PC-9 (cell line): Measurements from ENCODE around the gene NCOA3. TPM values are rescaled to one million over a fixed set of nuclear protein-coding genes. Genes with fewer than 3 reads are reported as not detected.

Experiments
- BruUV-seq: library from RNA; stranded (reverse); fragments of 400-500 nt; replicated peaks from 2 replicates; lab custom pipeline; 2021; lab: Mats Ljungman, UMichigan
- CTCF ChIA-PET: fragments of 300-600 bp; sonication (Branson Sonifier 250); formaldehyde crosslinking; loops from one replicate; lab custom pipeline; 2022; ENCODE audit warnings: antibody characterized with exemption; lab: Charles Lee
- POLR2A ChIA-PET: fragments of 300-600 bp; sonication (Branson Sonifier 250); formaldehyde crosslinking; loops from one replicate; lab custom pipeline; 2022; ENCODE audit warnings: antibody characterized with exemption; ENCODE audit not compliant: unreplicated experiment; lab: Charles Lee
- DNase-seq, 2 experiments: peaks; one replicate each; pipeline versions ENCODE4 v3.0.0 to v3.0.0-alpha.2; 2015 to 2022; ENCODE audit warnings: mixed read lengths in 1 of 2
- H2AFZ ChIP-seq: fragments of 200-600 bp; sonication (generic); 2 replicates; pipeline ENCODE4 v1.8.1; 2017; ENCODE audit warnings: antibody characterized with exemption
- H3F3A ChIP-seq: fragments of 200-600 bp; sonication (generic); 2 replicates; pipeline ENCODE4 v1.8.1; 2017; ENCODE audit warnings: antibody characterized with exemption, mild to moderate bottlenecking, low read depth; ENCODE audit not compliant: insufficient read depth
- H3K27ac ChIP-seq: fragments of 200-600 bp; sonication (generic); 2 replicates; pipeline ENCODE4 v1.6.1; 2016; ENCODE audit warnings: mixed run types
- H3K27me3 ChIP-seq: fragments of 200-600 bp; sonication (generic); 2 replicates; pipeline ENCODE4 v1.6.1; 2016; ENCODE audit warnings: low read depth, mixed run types; ENCODE audit not compliant: insufficient read depth
- H3K36me3 ChIP-seq: fragments of 200-600 bp; sonication (generic); 2 replicates; pipeline ENCODE4 v1.6.1; 2016; ENCODE audit warnings: low read depth, mixed run types
- H3K4me1 ChIP-seq: fragments of 200-600 bp; sonication (generic); replicated peaks from 2 replicates; pipeline ENCODE4 v1.6.1; 2016; ENCODE audit warnings: mixed run types; ENCODE audit not compliant: insufficient read depth
- H3K4me2 ChIP-seq: fragments of 200-600 bp; sonication (generic); 2 replicates; pipeline ENCODE4 v1.6.1; 2017; ENCODE audit warnings: mixed run types
- H3K4me3 ChIP-seq: fragments of 200-600 bp; sonication (generic); 2 replicates; pipeline ENCODE4 v1.6.1; 2016; ENCODE audit warnings: mixed run types
- H3K79me2 ChIP-seq: fragments of 200-600 bp; sonication (generic); 2 replicates; pipeline ENCODE4 v1.6.1; 2017; ENCODE audit warnings: low read depth, mixed run types
- H3K9me2 ChIP-seq: fragments of 200-600 bp; sonication (generic); 2 replicates; pipeline ENCODE4 v1.8.1; 2017; ENCODE audit warnings: mild to moderate bottlenecking; ENCODE audit not compliant: insufficient read depth
- H3K9me3 ChIP-seq: fragments of 200-600 bp; sonication (generic); 2 replicates; pipeline ENCODE4 v1.8.1; 2016; ENCODE audit warnings: low read depth; ENCODE audit not compliant: insufficient read depth
- H4K20me1 ChIP-seq: fragments of 200-600 bp; sonication (generic); 2 replicates; pipeline ENCODE4 v1.8.1; 2017; ENCODE audit not compliant: insufficient read depth
- EZH2 ChIP-seq: fragments of 200-600 bp; sonication (generic); IDR thresholded peaks from 2 replicates; pipeline ENCODE4 v1.8.0; 2017; ENCODE audit warnings: antibody characterized with exemption, low read depth
- intact Hi-C: fragments of 100-400 bp; cut with micrococcal nuclease; formaldehyde crosslinking; loops from one replicate; pipeline ENCODE4 v1.10.0; 2022; ENCODE audit not compliant: unreplicated experiment
- total RNA-seq: library from RNA; stranded (reverse); gene quantifications from 2 replicates; pipeline ENCODE4 v1.2.3, GENCODE V29; 2021
- TF ChIP-seq, protein P1 (sequence below): fragments of 200-600 bp; sonication (generic); conservative IDR thresholded peaks from 2 replicates; pipeline ENCODE4 v1.6.1; 2017; ENCODE audit warnings: mixed run types, antibody characterized with exemption, mild to moderate bottlenecking, moderate library complexity

Gene NCOA3
- total RNA-seq, 1 experiment from 2014 or later, result 78.0 TPM

DNA sequence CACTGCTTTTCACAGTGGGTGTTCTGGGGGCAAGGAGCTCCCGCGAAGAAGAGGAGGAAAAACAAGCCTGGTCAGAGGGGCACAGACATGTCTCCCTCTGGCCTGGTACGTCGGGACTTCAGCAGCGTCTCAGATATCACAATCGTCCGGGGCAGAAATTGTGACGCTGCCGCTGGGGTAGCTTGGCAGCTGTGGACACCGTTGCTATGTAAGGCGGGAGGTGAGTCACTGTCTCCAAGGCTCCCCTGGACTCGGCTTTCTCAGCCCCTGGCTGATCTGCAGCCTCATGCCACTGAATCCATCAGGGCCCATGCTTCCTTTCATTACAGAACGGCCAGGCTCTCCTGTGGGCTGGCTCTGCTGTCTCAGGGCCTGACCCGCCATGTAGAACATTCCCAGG, 184.9 kb downstream of the NCOA3 start:
- no peaks in the 10 kb centered on the region for H3K9me3 ChIP-seq
- H3K27ac ChIP-seq, result no peak overlapping the region
- no peaks in the 10 kb centered on the region for H3K9me2 ChIP-seq
- H3K4me2 ChIP-seq, result no peak overlapping the region
- ChIA-PET CTCF (no interaction called here), POLR2A (no interaction called here)
- no peak overlapping the region for H3K4me3 ChIP-seq
- no peak for TF ChIP-seq EZH2
- TF ChIP-seq, protein P1, sequence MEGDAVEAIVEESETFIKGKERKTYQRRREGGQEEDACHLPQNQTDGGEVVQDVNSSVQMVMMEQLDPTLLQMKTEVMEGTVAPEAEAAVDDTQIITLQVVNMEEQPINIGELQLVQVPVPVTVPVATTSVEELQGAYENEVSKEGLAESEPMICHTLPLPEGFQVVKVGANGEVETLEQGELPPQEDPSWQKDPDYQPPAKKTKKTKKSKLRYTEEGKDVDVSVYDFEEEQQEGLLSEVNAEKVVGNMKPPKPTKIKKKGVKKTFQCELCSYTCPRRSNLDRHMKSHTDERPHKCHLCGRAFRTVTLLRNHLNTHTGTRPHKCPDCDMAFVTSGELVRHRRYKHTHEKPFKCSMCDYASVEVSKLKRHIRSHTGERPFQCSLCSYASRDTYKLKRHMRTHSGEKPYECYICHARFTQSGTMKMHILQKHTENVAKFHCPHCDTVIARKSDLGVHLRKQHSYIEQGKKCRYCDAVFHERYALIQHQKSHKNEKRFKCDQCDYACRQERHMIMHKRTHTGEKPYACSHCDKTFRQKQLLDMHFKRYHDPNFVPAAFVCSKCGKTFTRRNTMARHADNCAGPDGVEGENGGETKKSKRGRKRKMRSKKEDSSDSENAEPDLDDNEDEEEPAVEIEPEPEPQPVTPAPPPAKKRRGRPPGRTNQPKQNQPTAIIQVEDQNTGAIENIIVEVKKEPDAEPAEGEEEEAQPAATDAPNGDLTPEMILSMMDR, result no peak
- H4K20me1 ChIP-seq, result peaks cover 77% of the 10 kb centered on the region
- peak in 1 of 2 experiments; percentile 19 for DNase-seq
- no TSS peak for BruUV-seq
- H3F3A ChIP-seq, result peaks cover 79% of the 10 kb centered on the region
- no peaks in the 10 kb centered on the region for H3K27me3 ChIP-seq
- intact Hi-C loops, result no loop called here
- H3K79me2 ChIP-seq, result peaks cover 30% of the 10 kb centered on the region
- peaks cover 81% of the 10 kb centered on the region for H3K36me3 ChIP-seq
- H3K4me1 ChIP-seq, result no peaks in the 10 kb centered on the region
- H2AFZ ChIP-seq, result no peak overlapping the region

DNA sequence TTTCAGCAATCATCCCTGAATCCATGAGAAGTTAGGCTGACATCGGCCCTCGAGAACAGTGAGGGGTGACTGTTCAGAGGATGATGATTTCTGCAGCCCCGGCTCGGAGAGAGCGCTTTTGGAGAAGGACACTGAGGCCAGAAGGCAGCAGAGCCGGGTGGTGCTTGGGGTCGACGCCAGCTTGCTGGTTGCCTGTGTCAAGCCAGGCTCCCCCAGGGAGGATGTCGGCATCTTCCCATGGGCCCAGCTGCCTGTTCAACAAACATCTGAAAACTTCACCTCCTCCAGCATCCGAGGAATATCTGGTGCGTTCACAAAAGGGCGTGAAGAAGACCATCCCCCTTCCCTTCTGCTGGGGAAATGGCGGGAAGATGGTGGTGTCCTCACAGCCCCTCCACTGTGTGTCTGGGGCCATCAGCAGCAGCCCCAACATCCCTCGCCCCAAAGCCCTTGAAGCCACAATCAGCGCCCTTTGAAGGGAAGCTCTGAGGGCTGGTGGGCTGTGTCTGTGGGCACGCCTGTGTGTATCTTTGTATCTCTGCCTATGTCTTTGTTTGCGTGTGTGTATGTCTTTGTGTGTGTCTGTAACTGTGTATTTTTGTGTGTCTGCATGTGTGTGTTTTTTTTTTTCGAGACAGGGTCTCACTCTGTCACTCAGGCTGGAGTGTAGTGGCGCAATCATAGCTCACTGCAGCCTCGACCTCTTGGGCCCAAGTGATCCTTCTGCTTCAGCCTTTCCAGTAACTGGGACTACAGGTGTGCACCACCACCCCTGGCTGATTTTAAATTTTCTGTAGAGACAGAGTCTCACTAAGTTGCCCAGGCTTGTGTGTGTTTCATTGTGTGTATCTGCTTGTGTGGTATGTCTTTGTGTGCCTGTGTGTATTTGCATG, 185.7 kb downstream of the NCOA3 start:
- peaks cover 81% of the 10 kb centered on the region for H4K20me1 ChIP-seq
- H3K79me2 ChIP-seq, result peaks cover 38% of the 10 kb centered on the region
- intact Hi-C loops, result no loop called here
- no peak overlapping the region for H3K4me2 ChIP-seq
- H3K36me3 ChIP-seq, result peaks cover 78% of the 10 kb centered on the region
- peaks cover 84% of the 10 kb centered on the region for H3F3A ChIP-seq
- H3K4me3 ChIP-seq, result no peak overlapping the region
- BruUV-seq, result no TSS peak
- no peak overlapping the region for H2AFZ ChIP-seq
- no peak overlapping the region for H3K27ac ChIP-seq
- no peak for DNase-seq
- TF ChIP-seq EZH2, result no peak
- TF ChIP-seq, protein P1, result no peak
- H3K9me3 ChIP-seq, result no peaks in the 10 kb centered on the region
- H3K27me3 ChIP-seq, result no peaks in the 10 kb centered on the region
- H3K4me1 ChIP-seq, result no peaks in the 10 kb centered on the region
- CTCF ChIA-PET, result no interaction called here
- POLR2A ChIA-PET, result interaction anchor here (0.6 kb wide), 1 partner anchor 753 kb away, joined by 4 read pairs; no protein-coding TSS in a partner anchor
- H3K9me2 ChIP-seq, result no peaks in the 10 kb centered on the region

DNA sequence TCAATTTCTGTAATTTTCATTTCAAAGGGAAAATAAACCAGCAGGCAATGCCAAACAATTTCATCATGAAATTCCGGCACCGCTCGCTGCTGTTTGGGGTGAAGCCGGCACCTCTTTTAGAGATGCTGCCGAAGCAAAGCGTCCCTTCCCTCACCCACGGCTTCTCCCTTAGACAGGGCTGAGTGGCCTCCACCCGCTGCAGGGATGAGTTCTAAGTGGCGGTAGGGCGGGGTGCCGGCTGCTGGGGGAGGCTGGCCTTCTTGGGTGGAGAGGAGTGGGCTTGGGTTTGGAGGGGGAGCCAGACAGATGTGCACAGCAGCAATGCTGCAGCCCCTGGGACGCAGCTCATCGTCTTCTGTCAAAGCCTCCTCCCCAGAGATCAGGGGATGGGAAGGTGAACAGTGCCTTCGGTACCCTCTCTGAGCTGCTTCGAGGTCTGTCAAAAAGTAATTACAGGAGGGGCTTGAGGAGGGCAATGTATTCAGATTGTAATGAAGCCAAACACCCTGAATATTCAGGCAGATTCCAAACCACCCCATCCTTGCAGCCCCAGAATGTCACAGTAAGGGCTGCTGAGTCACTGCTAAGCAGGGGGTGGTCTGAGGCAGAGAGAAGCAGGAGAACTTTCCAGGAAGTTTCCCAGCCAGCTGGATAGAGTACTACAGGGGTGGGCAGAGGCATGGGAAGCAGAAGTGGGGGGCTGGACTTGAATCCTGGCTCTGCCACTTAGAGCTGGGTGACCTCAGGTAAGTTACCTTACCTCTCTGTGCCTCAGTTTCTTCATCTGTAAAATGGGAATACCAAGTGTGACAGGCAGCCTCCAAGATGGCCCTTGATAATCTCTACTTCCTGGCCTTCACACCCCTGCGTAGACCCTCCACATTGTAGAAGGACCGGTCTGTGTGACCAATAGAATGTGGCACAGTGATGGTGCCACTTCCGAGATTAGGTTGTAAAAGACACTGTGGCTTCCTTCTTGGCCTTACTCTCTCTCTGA, 187.0 kb downstream of the NCOA3 start:
- Histone ChIP-seq H3K4me2 (no peak overlapping the region), H3K27me3 (no peaks in the 10 kb centered on the region), H3K9me2 (no peaks in the 10 kb centered on the region), H3K27ac (peak overlapping the region; percentile 9; the same call in 1 of the 2 replicates), H3K79me2 (peaks cover 45% of the 10 kb centered on the region), H3K36me3 (peaks cover 68% of the 10 kb centered on the region), H3F3A (peaks cover 81% of the 10 kb centered on the region), H3K4me1 (no peaks in the 10 kb centered on the region), H3K4me3 (no peak overlapping the region), H2AFZ (no peak overlapping the region), H4K20me1 (peaks cover 89% of the 10 kb centered on the region), H3K9me3 (no peaks in the 10 kb centered on the region)
- DNase-seq, result no peak
- ChIA-PET CTCF (no interaction called here), POLR2A (interaction anchor here (0.6 kb wide), 2 partner anchors 729 to 850 kb away, joined by 3 to 6 read pairs; no protein-coding TSS in a partner anchor)
- intact Hi-C loops, result no loop called here
- TF ChIP-seq, protein P1, result no peak
- TF ChIP-seq EZH2, result no peak
- no TSS peak for BruUV-seq
